GM12875 (cell line): ENCODE results near the gene HOXC5.

ENCODE experiments used
- H3K4me3 ChIP-seq: one replicate; pipeline ENCODE4 v1.5.1; 2011; ENCODE audit warnings: low read depth, low read length, control low read depth
- CTCF ChIP-seq: IDR thresholded peaks from 2 replicates; pipeline ENCODE4 v1.5.1; 2011; ENCODE audit warnings: low read depth, mild to moderate bottlenecking, control low read depth, inconsistent platforms, low read length, moderate library complexity, borderline replicate concordance; ENCODE audit not compliant: insufficient read depth

HOXC5 gene

GRCh38 chr12:54009171-54010052 is 23.4 kb upstream of the HOXC5 start:
- no peak overlapping the region for H3K4me3 ChIP-seq
- no peak for TF ChIP-seq CTCF

- no peak for TF ChIP-seq CTCF
- H3K4me3 ChIP-seq: no peak overlapping the region
These were observed 22.5 kb upstream of the HOXC5 start for GRCh38 chr12:54010053-54010971.

DNA sequence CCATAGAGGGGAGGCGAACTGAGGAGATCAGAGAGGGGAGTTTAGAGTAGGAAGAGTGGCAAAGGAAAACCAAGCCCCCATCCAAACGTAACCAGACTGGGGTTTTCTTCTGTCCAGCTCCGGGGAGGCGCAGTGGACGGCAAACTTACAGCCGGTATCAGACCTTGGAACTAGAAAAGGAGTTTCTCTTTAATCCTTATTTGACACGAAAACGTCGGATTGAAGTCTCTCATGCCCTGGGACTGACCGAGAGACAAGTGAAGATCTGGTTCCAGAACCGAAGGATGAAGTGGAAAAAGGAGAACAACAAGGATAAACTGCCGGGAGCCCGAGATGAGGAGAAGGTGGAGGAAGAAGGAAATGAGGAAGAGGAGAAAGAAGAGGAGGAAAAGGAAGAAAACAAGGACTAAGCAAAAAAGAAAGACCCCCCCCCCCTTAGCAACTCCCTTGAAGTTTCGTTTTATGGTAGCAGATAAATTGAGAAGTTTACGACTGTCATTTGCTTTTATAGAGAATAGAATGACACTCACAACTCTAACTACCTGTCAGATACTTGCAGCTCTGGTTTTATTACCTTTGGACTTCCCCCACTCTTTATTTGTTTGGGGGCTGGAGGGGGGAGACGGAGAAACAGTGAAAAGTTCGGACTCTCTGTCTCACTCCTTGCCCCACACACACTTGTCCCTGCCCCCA is 21.7 kb upstream of the HOXC5 start:
- H3K4me3 ChIP-seq: no peak overlapping the region
- no peak for TF ChIP-seq CTCF

DNA sequence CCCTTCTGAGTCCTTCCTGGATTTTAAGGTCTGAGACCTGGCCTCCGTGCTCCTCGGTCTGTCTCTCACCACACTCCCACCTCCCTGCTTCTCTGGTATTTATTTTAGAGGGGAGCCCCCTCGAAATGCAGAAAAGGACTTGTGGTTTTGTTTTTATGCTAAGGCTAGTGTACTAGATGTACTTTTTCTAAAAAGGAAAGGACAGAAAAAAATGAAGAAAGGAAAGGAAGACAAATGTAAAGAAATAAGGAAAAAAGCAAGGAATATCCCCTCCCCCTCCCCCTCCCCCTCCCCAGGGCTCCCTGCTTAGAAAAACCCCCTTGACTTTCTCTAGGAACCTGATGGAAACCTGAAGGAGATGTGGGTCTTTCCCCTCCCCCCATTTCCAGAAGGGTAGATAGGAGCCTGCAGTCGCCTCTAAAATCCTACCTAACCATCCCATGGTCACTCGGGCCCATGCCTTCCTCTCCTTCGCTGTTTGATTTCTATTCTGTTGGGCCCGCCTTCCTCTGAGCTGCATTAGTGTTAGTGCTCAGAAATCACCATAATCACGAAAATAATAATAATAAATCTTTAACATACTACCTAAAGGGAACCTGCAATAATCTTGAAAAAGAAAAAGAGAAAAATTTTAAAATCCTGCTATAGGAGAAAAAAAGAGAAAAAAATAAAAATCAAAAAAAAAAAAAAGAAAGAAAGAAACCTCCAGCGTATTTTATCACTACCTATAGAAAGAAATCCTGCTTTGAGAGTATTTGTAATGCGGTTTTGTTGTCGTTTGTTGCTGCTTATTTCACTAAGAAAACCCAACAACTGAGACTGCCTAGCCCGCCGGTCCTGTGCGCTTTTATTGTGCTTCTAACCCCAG is 21.0 kb upstream of the HOXC5 start:
- no peak for TF ChIP-seq CTCF
- no peak overlapping the region for H3K4me3 ChIP-seq

DNA sequence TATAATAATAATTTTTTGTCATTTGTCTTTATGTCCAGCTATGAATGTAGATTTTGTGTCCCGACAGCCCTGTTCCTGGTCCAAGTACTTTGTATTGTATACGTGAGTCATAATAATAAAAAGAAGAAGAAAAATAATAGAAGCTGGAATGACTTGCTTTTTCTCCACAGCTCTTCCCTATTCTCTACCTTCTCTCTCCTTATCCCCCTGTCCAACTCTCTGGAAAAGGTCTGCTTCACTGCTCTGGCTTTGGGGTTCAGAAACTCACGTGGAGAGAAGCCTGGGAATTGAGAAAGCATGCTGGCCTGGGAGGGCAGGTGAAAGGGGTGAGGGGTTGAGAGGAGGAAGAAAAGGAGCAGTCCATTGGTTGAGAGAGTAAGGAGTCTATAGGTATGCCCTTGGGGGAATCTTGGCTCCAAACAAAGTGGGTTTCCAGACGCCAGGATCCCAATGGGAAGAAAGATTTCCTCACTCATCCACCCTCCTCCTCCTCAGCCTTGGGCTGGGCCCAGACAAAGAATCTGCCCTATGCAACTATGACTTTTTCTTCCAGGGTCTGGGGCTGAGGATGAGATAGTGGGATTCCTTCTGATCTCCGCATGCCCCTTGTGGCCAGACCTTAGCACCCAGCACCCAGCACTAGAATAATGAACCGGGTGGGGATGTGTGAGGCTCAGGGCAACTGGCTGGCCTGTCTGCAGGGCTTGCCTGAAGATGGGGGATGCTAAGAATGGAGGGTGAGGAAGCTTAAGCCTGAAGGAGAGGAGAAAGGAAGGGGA is 20.0 kb upstream of the HOXC5 start:
- no peak overlapping the region for H3K4me3 ChIP-seq
- peak; percentile 24; the same call in 1 of the 2 replicates for TF ChIP-seq CTCF
